ENCODE results near the gene NECTIN1.

NECTIN1 gene

GRCh38 chr11:119759747-119760412 lies 30.9 kb upstream of the NECTIN1 start:
- TF ChIP-seq, protein P1, sequence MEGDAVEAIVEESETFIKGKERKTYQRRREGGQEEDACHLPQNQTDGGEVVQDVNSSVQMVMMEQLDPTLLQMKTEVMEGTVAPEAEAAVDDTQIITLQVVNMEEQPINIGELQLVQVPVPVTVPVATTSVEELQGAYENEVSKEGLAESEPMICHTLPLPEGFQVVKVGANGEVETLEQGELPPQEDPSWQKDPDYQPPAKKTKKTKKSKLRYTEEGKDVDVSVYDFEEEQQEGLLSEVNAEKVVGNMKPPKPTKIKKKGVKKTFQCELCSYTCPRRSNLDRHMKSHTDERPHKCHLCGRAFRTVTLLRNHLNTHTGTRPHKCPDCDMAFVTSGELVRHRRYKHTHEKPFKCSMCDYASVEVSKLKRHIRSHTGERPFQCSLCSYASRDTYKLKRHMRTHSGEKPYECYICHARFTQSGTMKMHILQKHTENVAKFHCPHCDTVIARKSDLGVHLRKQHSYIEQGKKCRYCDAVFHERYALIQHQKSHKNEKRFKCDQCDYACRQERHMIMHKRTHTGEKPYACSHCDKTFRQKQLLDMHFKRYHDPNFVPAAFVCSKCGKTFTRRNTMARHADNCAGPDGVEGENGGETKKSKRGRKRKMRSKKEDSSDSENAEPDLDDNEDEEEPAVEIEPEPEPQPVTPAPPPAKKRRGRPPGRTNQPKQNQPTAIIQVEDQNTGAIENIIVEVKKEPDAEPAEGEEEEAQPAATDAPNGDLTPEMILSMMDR (IDR thresholded peaks at IDR 0.05; ENCODE audit: low read depth, low read length) = no peak
- no peak overlapping the region for H3K4me3 ChIP-seq (ENCODE audit: low read depth, low read length)

GRCh38 chr11:119759324-119759723 lies 30.3 kb upstream of the NECTIN1 start:
- TF ChIP-seq, protein P1 (IDR thresholded peaks at IDR 0.05; ENCODE audit: low read depth, low read length) = no peak
- H3K4me3 ChIP-seq (ENCODE audit: low read depth, low read length) = no peak overlapping the region

DNA sequence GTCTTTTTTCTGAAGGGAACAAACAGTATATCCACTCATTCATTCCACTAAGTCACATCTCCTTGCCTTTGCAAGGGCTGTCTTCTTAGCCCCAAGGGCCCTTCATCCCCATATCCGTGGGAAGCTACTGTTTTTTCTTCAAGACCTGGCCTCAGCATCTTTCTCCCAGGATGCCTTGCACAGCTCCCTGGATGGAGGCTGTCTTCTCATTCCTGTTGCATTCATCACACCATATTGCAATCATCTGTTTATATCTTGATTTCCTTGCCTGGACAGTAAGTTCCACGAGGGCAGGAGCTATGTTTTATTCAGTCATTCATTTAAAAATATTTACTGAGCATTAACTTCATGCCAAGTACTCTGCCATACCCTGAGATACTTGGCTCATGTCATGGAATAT lies 29.3 kb upstream of the NECTIN1 start:
- no peak overlapping the region for H3K4me3 ChIP-seq (ENCODE audit: low read depth, low read length)
- TF ChIP-seq, protein P1 (IDR thresholded peaks at IDR 0.05; ENCODE audit: low read depth, low read length) = no peak

- no peak overlapping the region for H3K4me3 ChIP-seq (ENCODE audit: low read depth, low read length)
- TF ChIP-seq, protein P1 (IDR thresholded peaks at IDR 0.05; ENCODE audit: low read depth, low read length) = no peak
Measured at GRCh38 chr11:119757378-119757777, 28.4 kb upstream of the NECTIN1 start.

DNA sequence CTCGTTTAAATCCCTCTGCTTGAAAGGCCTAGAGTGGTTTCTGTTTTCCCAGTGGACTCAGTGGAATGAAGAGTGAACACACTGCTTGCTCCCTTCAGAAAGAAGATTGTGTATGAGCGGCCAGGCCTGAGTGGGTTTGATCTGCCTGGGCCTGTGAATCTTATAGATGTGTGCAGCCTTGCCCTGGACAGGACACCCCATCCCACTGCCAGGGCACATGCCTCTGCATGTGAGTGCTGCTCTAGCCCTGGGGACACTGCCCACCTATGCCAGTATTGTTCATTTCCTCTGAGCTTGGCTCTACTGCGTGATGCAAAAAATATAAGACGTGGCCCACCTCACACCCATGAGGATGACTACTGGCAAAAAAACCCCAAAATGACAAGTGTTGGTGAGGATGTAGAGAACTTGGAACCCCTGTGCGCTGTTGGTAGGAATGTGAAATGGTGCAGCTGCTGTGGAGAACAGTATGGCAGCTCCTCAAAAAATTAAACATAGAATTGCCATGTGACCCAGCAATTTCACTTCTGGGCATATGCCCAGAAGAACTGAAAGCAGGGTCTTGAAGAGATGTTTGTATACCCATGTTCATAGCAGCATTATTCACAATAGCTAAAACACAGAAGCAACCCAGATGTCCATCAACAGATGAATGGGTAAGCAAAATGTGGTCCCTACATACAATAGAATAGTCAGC lies 27.3 kb upstream of the NECTIN1 start:
- no peak overlapping the region for H3K4me3 ChIP-seq (ENCODE audit: low read depth, low read length)
- TF ChIP-seq, protein P1 (IDR thresholded peaks at IDR 0.05; ENCODE audit: low read depth, low read length) = no peak

- H3K4me3 ChIP-seq (ENCODE audit: low read depth, low read length) = no peak overlapping the region
Measured at GRCh38 chr11:119755356-119756071, 26.5 kb upstream of the NECTIN1 start.

More at GRCh38 chr11:119755356-119756071, 26.5 kb upstream of the NECTIN1 start:
- TF ChIP-seq, protein P1 (IDR thresholded peaks at IDR 0.05; ENCODE audit: low read depth, low read length) = no peak
